Liver (tissue), 3 donors: Measurements from ENCODE around the gene MIF4GD.

ENCODE experiments used
- ATF3 ChIP-seq: IDR thresholded peaks from 2 replicates; pipeline ENCODE4 v1.6.1; 2016; ENCODE audit warnings: antibody characterized with exemption
- CTCF ChIP-seq: fragments of 150-350 bp; IDR thresholded peaks from 2 replicates; pipeline ENCODE4 v1.5.1; 2017; ENCODE audit warnings: improper control_type of control experiment, low read depth, low read length; ENCODE audit not compliant: missing input control
- FOXA2 ChIP-seq: IDR thresholded peaks from 2 replicates; pipeline ENCODE4 v1.6.1; 2016; ENCODE audit warnings: antibody characterized with exemption
- HNF4A ChIP-seq, 2 donors: conservative IDR thresholded peaks; 2 replicates each; pipeline ENCODE4 v1.6.1; 2016; ENCODE audit warnings: antibody characterized with exemption in 2 of 2, mild to moderate bottlenecking in 2 of 2
- HNF4G ChIP-seq: IDR thresholded peaks from 2 replicates; pipeline ENCODE4 v1.6.1; 2016; ENCODE audit warnings: antibody characterized with exemption
- MAX ChIP-seq: IDR thresholded peaks from 2 replicates; pipeline ENCODE4 v1.6.1; 2016; ENCODE audit warnings: antibody characterized with exemption
- RAD21 ChIP-seq, 2 donors: IDR thresholded peaks; 2 replicates each; pipeline ENCODE4 v1.6.1; 2016; ENCODE audit warnings: antibody characterized with exemption in 2 of 2, mild to moderate bottlenecking in 2 of 2
- RXRA ChIP-seq, 2 donors: IDR thresholded peaks; 2 replicates each; pipeline ENCODE4 v1.6.1; 2017 to 2018; ENCODE audit warnings: antibody characterized with exemption in 2 of 2, mild to moderate bottlenecking in 1 of 2
- SP1 ChIP-seq: IDR thresholded peaks from 2 replicates; pipeline ENCODE4 v1.6.1; 2018; ENCODE audit warnings: antibody characterized with exemption, mild to moderate bottlenecking
- TAF1 ChIP-seq: conservative IDR thresholded peaks from 2 replicates; pipeline ENCODE4 v1.6.1; 2016; ENCODE audit warnings: antibody characterized with exemption, mild to moderate bottlenecking
- donor health status: healthy.
- donor health status: healthy.

GRCh38 chr17:75244133-75244866 is 26.7 kb downstream of the MIF4GD start:
- TF ChIP-seq CTCF (no peak), RAD21 (IDR thresholded peaks at IDR 0.05) (no peak), SP1 (no peak), HNF4A (conservative IDR thresholded peaks at IDR 0.05) (no peak), ATF3 (no peak), FOXA2 (no peak), MAX (no peak), RXRA (IDR thresholded peaks at IDR 0.05) (no peak), TAF1 (no peak), HNF4G (no peak)
